SU-DHL-6 (cell line): ENCODE measurements around the gene PRDM15.

Experiments used
- H2AFZ ChIP-seq: fragments of 200-600 bp; sonication (generic); 2 replicates; pipeline ENCODE4 v1.6.1; 2014; ENCODE audit warnings: low read depth, mild to moderate bottlenecking, moderate library complexity, mixed read lengths, antibody characterized with exemption, low read length; ENCODE audit not compliant: severe bottlenecking
- H3F3A ChIP-seq: fragments of 200-600 bp; shearing (Covaris generic); 2 replicates; pipeline ENCODE4 v1.6.0; 2016; ENCODE audit warnings: antibody characterized with exemption, mild to moderate bottlenecking; ENCODE audit not compliant: insufficient read depth
- H3K27ac ChIP-seq: fragments of 200-600 bp; sonication (generic); 2 replicates; pipeline ENCODE4 v1.5.1; 2016; ENCODE audit warnings: low read depth, mild to moderate bottlenecking, low read length, moderate library complexity, mixed read lengths
- H3K27me3 ChIP-seq: fragments of 200-600 bp; sonication (generic), shearing (Covaris generic); 2 replicates; pipeline ENCODE4 v1.6.0; 2014; ENCODE audit warnings: mild to moderate bottlenecking, low read length
- H3K36me3 ChIP-seq: fragments of 200-600 bp; sonication (generic); 2 replicates; pipeline ENCODE4 v1.6.1; 2014; ENCODE audit warnings: mild to moderate bottlenecking, low read length, mixed read lengths
- H3K4me2 ChIP-seq: fragments of 300-600, 200-600 bp; shearing (Covaris generic), sonication (generic); 2 replicates; pipeline ENCODE4 v1.6.0; 2014; ENCODE audit warnings: low read length, low read depth, mild to moderate bottlenecking; ENCODE audit not compliant: poor library complexity, severe bottlenecking
- H3K4me3 ChIP-seq: fragments of 200-600 bp; sonication (generic); 2 replicates; pipeline ENCODE4 v1.5.1; 2014; ENCODE audit warnings: antibody characterized with exemption, low read length, mild to moderate bottlenecking, mixed read lengths; ENCODE audit not compliant: insufficient read depth, poor library complexity, severe bottlenecking
- H3K79me2 ChIP-seq: fragments of 200-600 bp; sonication (generic); 2 replicates; pipeline ENCODE4 v1.6.1; 2014; ENCODE audit warnings: mild to moderate bottlenecking, low read length, moderate library complexity; ENCODE audit not compliant: insufficient read depth
- H3K9ac ChIP-seq: fragments of 200-600 bp; sonication (generic); 2 replicates; pipeline ENCODE4 v1.7.0; 2014; ENCODE audit warnings: mild to moderate bottlenecking, low read length
- H3K9me2 ChIP-seq: fragments of 200-600 bp; sonication (generic); replicated peaks from 2 replicates; pipeline ENCODE4 v1.6.1; 2014; ENCODE audit warnings: low read length; ENCODE audit not compliant: insufficient read depth
- H3K9me3 ChIP-seq: fragments of 200-600 bp; sonication (generic); 2 replicates; pipeline ENCODE4 v1.6.1; 2014; ENCODE audit warnings: low read length, mixed read lengths; ENCODE audit not compliant: insufficient read depth
- H4K20me1 ChIP-seq: fragments of 200-600 bp; sonication (generic); 2 replicates; pipeline ENCODE4 v1.6.1; 2014; ENCODE audit warnings: low read depth, mild to moderate bottlenecking, antibody characterized with exemption, low read length, moderate library complexity, mixed read lengths
- EZH2phosphoT487 ChIP-seq: fragments of 200-600 bp; sonication (generic), shearing (Covaris generic); conservative IDR thresholded peaks from 2 replicates; pipeline ENCODE4 v1.6.1; 2018; ENCODE audit warnings: mild to moderate bottlenecking, antibody characterized with exemption, low read length, moderate library complexity, mixed read lengths
- TF ChIP-seq, protein P1 (sequence below): fragments of 200-600 bp; sonication (generic); IDR thresholded peaks from one replicate; pipeline ENCODE4 v1.5.1; 2017; ENCODE audit warnings: antibody characterized with exemption, mild to moderate bottlenecking, low read length, moderate library complexity; ENCODE audit not compliant: insufficient read depth, poor library complexity, severe bottlenecking

Gene PRDM15

DNA sequence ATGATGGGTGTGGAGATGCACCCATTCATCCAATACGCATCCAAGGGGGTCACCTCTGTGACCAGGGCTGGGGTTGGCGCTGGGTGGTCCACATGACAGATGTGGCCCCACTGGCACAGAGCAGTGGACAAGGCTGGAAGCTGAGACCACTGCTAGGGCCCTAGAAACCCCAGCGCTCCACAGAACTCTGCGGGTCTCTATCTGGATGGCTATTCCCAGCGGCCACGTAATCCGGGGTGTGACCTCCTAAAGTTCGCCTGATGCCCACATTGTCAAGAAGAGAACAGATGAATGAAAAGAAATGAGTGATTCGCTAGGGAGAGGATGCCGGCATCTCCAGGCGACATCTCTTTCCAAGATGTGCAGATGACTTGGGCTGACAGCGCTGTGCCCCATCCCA lies 55.2 kb downstream of the PRDM15 start:
- no peak for TF ChIP-seq EZH2phosphoT487
- TF ChIP-seq, protein P1, sequence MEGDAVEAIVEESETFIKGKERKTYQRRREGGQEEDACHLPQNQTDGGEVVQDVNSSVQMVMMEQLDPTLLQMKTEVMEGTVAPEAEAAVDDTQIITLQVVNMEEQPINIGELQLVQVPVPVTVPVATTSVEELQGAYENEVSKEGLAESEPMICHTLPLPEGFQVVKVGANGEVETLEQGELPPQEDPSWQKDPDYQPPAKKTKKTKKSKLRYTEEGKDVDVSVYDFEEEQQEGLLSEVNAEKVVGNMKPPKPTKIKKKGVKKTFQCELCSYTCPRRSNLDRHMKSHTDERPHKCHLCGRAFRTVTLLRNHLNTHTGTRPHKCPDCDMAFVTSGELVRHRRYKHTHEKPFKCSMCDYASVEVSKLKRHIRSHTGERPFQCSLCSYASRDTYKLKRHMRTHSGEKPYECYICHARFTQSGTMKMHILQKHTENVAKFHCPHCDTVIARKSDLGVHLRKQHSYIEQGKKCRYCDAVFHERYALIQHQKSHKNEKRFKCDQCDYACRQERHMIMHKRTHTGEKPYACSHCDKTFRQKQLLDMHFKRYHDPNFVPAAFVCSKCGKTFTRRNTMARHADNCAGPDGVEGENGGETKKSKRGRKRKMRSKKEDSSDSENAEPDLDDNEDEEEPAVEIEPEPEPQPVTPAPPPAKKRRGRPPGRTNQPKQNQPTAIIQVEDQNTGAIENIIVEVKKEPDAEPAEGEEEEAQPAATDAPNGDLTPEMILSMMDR: no peak
- Histone ChIP-seq H3K4me2 (no peak overlapping the region), H3K36me3 (peaks cover 12% of the 10 kb centered on the region), H3K79me2 (peaks cover 17% of the 10 kb centered on the region; the same call in 1 of the 2 replicates), H3K4me3 (no peak overlapping the region), H3K27me3 (no peaks in the 10 kb centered on the region), H3K9me3 (no peaks in the 10 kb centered on the region), H2AFZ (no peak overlapping the region), H3F3A (peaks cover 6% of the 10 kb centered on the region; the same call in 1 of the 2 replicates), H3K9ac (no peak overlapping the region), H4K20me1 (no peaks in the 10 kb centered on the region; the same call in 1 of the 2 replicates), H3K9me2 (no peaks in the 10 kb centered on the region), H3K27ac (no peak overlapping the region)

DNA sequence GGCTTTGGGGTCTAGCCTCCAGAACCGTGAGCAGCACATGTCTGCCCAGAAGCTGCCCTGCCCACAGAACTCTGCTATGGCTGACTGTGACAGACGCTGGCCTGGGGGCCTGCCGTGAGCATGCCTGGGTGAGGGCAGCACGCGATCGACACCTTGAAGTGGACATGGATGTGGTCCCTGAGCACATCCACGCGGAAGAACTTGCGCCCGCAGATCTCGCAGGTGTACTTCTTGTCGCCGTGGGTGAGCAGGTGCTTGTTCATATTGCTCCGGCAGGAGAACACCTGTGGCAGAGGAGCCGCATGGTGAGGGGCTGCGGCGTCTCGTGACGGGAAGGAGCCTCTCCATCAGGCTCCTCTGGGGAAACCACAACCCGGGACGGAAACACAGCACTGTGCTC lies 56.0 kb downstream of the PRDM15 start:
- H2AFZ ChIP-seq: no peak overlapping the region
- no peak overlapping the region for H3K27ac ChIP-seq
- H3K9me3 ChIP-seq: no peaks in the 10 kb centered on the region
- H4K20me1 ChIP-seq: no peaks in the 10 kb centered on the region
- H3F3A ChIP-seq: peaks cover 6% of the 10 kb centered on the region; the same call in 1 of the 2 replicates
- TF ChIP-seq, protein P1: no peak
- TF ChIP-seq EZH2phosphoT487: no peak
- H3K27me3 ChIP-seq: no peaks in the 10 kb centered on the region
- H3K9ac ChIP-seq: no peak overlapping the region
- H3K36me3 ChIP-seq: peaks cover 17% of the 10 kb centered on the region
- H3K4me2 ChIP-seq: no peak overlapping the region
- H3K9me2 ChIP-seq: no peaks in the 10 kb centered on the region
- H3K79me2 ChIP-seq: peaks cover 12% of the 10 kb centered on the region; the same call in 1 of the 2 replicates
- no peak overlapping the region for H3K4me3 ChIP-seq

DNA sequence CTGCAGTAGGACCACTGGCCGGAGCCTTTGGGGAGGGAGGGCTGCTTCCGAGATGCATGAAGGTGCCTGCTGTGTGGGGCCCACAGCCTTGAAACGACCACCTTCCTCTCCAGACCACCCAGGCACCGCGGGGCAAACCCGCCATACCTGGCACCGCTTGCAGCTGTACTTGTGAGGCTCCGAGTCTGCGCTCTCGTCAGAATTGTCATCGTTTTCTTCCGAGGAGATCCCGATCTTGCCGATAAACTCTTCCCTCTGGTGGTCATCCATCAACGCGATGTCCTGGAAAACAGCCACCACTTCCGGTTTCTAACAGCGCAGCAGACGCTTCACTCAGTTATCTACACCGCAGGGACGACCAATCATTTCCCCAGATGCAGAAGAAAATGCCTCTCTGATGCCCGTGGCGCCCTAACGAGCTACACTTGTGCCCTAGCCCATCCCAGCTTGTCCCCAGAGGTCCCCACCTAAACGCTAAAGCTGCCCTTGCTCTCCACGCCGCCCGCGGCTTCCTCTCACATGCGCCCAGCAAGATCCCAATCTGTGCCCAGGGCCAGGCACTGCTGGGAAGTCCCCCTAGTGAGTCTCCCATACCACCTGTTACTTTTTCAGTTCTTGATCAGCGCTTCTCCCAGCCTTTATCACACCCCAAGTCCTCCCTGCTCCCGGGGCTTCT lies 57.2 kb downstream of the PRDM15 start:
- Histone ChIP-seq H3K79me2 (peaks cover 12% of the 10 kb centered on the region; the same call in 1 of the 2 replicates), H3F3A (peaks cover 9% of the 10 kb centered on the region), H3K27ac (no peak overlapping the region), H3K36me3 (peaks cover 18% of the 10 kb centered on the region), H3K9me2 (no peaks in the 10 kb centered on the region), H3K9me3 (no peaks in the 10 kb centered on the region), H3K4me3 (no peak overlapping the region), H3K9ac (no peak overlapping the region), H2AFZ (no peak overlapping the region), H3K27me3 (no peaks in the 10 kb centered on the region), H4K20me1 (no peaks in the 10 kb centered on the region), H3K4me2 (no peak overlapping the region)
- TF ChIP-seq, protein P1: no peak
- no peak for TF ChIP-seq EZH2phosphoT487
